Lower lobe of right lung (tissue), 2 donors: ENCODE results near the gene MATR3. TPM values are rescaled to one million over a fixed set of nuclear protein-coding genes. Genes with fewer than 3 reads are reported as not detected.
A peak's percentile ranks its signal among the peaks of the same experiment; 100 is the strongest.

Experiments used
- ATAC-seq, 2 donors: fragments of 200-7000 bp; cut with Tn5 transposase; one replicate each; pipeline ENCODE4 v1.9.1; 2020 to 2022; ENCODE audit warnings: mild to moderate bottlenecking in 2 of 2, moderate library complexity in 2 of 2
- DNase-seq: peaks from one replicate; pipeline ENCODE4 v3.0.0-alpha.2; 2020
- H3K27ac ChIP-seq: fragments of 200-600 bp; one replicate; pipeline ENCODE4 v1.8.0; 2022
- H3K27me3 ChIP-seq: fragments of 200-600 bp; one replicate; pipeline ENCODE4 v1.8.0; 2022; ENCODE audit warnings: low read depth
- H3K36me3 ChIP-seq: fragments of 200-600 bp; one replicate; pipeline ENCODE4 v1.8.0; 2022; ENCODE audit warnings: mild to moderate bottlenecking
- H3K4me1 ChIP-seq: fragments of 200-600 bp; one replicate; pipeline ENCODE4 v1.8.0; 2022
- H3K4me3 ChIP-seq: fragments of 200-600 bp; one replicate; pipeline ENCODE4 v1.8.0; 2022; ENCODE audit warnings: mild to moderate bottlenecking
- H3K9me3 ChIP-seq: fragments of 200-600 bp; one replicate; pipeline ENCODE4 v1.8.0; 2022
- intact Hi-C: fragments of 100-400 bp; cut with DNase I; formaldehyde crosslinking; loops from one replicate; pipeline ENCODE4 v1.11.0; 2022
- total RNA-seq: library from RNA; stranded (reverse); fragmentation: NEBNext Ultra II Directional; extraction: Animal tissue kit (Norgen Biotek cat#: 25700); gene quantifications from one replicate; pipeline ENCODE4 v1.2.1, GENCODE V29; 2021
- TF ChIP-seq, protein P1 (sequence below): fragments of 200-600 bp; IDR thresholded peaks from one replicate; pipeline ENCODE4 v1.8.0; 2022; ENCODE audit warnings: antibody characterized with exemption, mild to moderate bottlenecking
- donor health status: DM: no; HTN: yes; CAD: no; lungs with severe emphysema.

The MATR3 gene
- total RNA-seq, 1 donor from 2014 or later = 176 TPM

DNA sequence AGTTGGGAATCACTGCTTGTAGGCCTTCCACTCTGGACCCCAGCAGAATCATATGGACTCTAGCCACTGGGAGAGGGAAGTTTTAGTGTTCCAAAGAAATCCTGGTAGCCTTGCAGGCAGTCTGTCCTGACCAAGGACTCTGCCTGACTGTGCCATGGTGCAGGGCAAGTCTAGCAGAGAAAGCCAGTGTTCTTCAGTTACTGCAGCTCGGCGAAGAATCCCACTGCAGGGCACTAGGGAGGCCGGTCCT, 20.3 kb upstream of the MATR3 start:
- peak overlapping the region; percentile 71 for H3K4me3 ChIP-seq
- intact Hi-C loops = no loop called here
- DNase-seq (no peak), ATAC-seq (peak in 1 of 2 donors; percentile 53)
- TF ChIP-seq, protein P1, sequence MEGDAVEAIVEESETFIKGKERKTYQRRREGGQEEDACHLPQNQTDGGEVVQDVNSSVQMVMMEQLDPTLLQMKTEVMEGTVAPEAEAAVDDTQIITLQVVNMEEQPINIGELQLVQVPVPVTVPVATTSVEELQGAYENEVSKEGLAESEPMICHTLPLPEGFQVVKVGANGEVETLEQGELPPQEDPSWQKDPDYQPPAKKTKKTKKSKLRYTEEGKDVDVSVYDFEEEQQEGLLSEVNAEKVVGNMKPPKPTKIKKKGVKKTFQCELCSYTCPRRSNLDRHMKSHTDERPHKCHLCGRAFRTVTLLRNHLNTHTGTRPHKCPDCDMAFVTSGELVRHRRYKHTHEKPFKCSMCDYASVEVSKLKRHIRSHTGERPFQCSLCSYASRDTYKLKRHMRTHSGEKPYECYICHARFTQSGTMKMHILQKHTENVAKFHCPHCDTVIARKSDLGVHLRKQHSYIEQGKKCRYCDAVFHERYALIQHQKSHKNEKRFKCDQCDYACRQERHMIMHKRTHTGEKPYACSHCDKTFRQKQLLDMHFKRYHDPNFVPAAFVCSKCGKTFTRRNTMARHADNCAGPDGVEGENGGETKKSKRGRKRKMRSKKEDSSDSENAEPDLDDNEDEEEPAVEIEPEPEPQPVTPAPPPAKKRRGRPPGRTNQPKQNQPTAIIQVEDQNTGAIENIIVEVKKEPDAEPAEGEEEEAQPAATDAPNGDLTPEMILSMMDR = no peak
- H3K9me3 ChIP-seq = no peaks in the 10 kb centered on the region
- peaks cover 8% of the 10 kb centered on the region for H3K36me3 ChIP-seq
- peaks cover 46% of the 10 kb centered on the region for H3K4me1 ChIP-seq
- H3K27me3 ChIP-seq = no peaks in the 10 kb centered on the region
- peak overlapping the region; percentile 71 for H3K27ac ChIP-seq

- Histone ChIP-seq H3K4me3 (peak overlapping the region; percentile 71), H3K4me1 (peaks cover 42% of the 10 kb centered on the region), H3K27me3 (no peaks in the 10 kb centered on the region), H3K36me3 (peaks cover 13% of the 10 kb centered on the region), H3K9me3 (no peaks in the 10 kb centered on the region), H3K27ac (peak overlapping the region; percentile 71)
- DNase-seq (peak; percentile 93), ATAC-seq (peak; percentile 99)
- TF ChIP-seq, protein P1 = peak; percentile 46
- intact Hi-C loops = no loop called here
These were observed 19.8 kb upstream of the MATR3 start for GRCh38 chr5:139273572-139274289.

DNA sequence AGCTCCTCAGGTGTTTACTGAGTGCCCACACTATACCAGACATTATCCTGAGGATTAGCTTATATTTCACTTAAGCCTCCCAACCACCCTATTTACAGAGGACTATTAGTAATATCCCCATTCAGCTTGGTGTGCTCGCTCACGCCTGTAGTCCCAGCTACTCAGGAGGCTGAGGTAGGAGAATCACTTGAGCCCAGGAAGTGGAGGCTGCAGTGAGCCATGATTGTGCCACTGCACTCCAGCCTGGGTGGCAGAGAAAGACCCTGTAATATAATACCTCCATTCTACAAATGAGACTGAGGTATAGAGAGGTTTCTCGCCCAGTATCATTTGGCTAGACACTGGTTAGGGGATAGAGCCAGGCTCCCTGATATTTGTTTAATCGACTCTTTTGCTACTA, 18.0 kb upstream of the MATR3 start:
- intact Hi-C loops = no loop called here
- H3K27me3 ChIP-seq = no peaks in the 10 kb centered on the region
- ATAC-seq = no peak
- TF ChIP-seq, protein P1 = no peak
- DNase-seq = no peak
- peaks cover 27% of the 10 kb centered on the region for H3K36me3 ChIP-seq
- peaks cover 39% of the 10 kb centered on the region for H3K4me1 ChIP-seq
- H3K4me3 ChIP-seq = no peak overlapping the region
- H3K9me3 ChIP-seq = no peaks in the 10 kb centered on the region
- H3K27ac ChIP-seq = no peak overlapping the region

DNA sequence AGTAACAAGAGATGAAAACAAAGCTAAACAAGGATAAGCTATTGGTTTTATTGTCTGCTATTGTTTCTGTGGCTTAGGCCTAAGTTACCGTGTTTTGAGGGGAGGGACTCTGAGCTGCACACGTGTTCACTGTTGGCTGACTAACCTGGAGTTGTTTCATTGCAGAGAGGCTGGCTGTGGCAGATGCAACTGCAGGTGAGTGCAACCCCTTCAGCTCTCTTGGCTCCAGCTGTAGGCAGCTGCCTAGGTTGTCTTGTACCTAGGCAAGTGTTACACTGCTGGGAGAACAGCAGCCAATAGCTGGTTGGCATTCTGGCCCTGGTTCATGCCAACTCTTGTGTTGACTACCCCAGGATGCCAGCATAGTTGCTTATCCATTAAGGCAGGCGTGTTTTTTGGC, 17.6 kb upstream of the MATR3 start:
- DNase-seq (no peak), ATAC-seq (no peak)
- peaks cover 39% of the 10 kb centered on the region for H3K4me1 ChIP-seq
- H3K36me3 ChIP-seq = peaks cover 27% of the 10 kb centered on the region
- TF ChIP-seq, protein P1 = no peak
- no peak overlapping the region for H3K27ac ChIP-seq
- H3K9me3 ChIP-seq = no peaks in the 10 kb centered on the region
- no peak overlapping the region for H3K4me3 ChIP-seq
- intact Hi-C loops = no loop called here
- H3K27me3 ChIP-seq = no peaks in the 10 kb centered on the region

DNA sequence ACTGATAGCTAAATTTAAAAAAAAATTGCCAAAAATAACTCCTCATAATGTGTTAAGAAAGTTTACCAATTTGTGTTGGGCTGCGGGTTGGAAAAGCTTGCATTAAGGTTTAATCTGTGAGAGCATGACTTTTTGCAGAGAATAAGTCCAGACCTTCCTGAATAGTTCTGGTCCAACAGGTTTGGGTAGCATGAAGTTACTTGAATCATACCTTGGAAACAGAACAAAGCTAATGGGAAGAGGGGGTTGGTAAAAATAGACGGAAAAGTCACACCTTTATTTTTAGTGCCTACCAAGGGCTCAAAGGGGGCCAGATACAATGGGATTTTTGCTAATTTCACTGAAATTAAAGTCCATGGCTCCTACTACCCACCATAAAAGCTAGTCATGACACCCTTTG, 17.1 kb upstream of the MATR3 start:
- Histone ChIP-seq H3K4me3 (no peak overlapping the region), H3K27ac (no peak overlapping the region), H3K9me3 (no peaks in the 10 kb centered on the region), H3K36me3 (peaks cover 27% of the 10 kb centered on the region), H3K4me1 (peaks cover 39% of the 10 kb centered on the region), H3K27me3 (no peaks in the 10 kb centered on the region)
- intact Hi-C loops = no loop called here
- TF ChIP-seq, protein P1 = no peak
- DNase-seq (no peak), ATAC-seq (no peak)
